H9 (cell line): ENCODE data around the gene CCDC88A. TPM values are rescaled to one million over a fixed set of nuclear protein-coding genes. Genes with fewer than 3 reads are reported as not detected.

Experiments used
- DNase-seq: peaks from one replicate; pipeline ENCODE4 v3.0.0-alpha.2; 2017
- H2AFZ ChIP-seq: one replicate; pipeline ENCODE4 v1.6.1; 2013; ENCODE audit warnings: mild to moderate bottlenecking, low read length, control low read depth, moderate library complexity
- H2AK5ac ChIP-seq: 2 replicates; pipeline ENCODE4 v1.6.1; 2013; ENCODE audit warnings: low read length, control low read depth, mixed read lengths; ENCODE audit not compliant: insufficient read length
- H2BK120ac ChIP-seq: one replicate; pipeline ENCODE4 v1.6.1; 2013; ENCODE audit warnings: low read depth, mild to moderate bottlenecking, low read length, control low read depth, inconsistent platforms; ENCODE audit not compliant: poor library complexity, severe bottlenecking
- H2BK12ac ChIP-seq: 2 replicates; pipeline ENCODE4 v1.6.1; 2013; ENCODE audit warnings: low read length, control low read depth, mixed read lengths, low read depth; ENCODE audit not compliant: insufficient read length
- H2BK15ac ChIP-seq: 2 replicates; pipeline ENCODE4 v1.6.1; 2013; ENCODE audit warnings: low read depth, low read length, control low read depth
- H2BK20ac ChIP-seq: one replicate; pipeline ENCODE4 v1.6.1; 2013; ENCODE audit warnings: low read depth, mild to moderate bottlenecking, low read length, control low read depth, inconsistent platforms; ENCODE audit not compliant: poor library complexity, severe bottlenecking
- H2BK5ac ChIP-seq: 2 replicates; pipeline ENCODE4 v1.6.1; 2013; ENCODE audit warnings: low read length, control low read depth, mixed read lengths; ENCODE audit not compliant: insufficient read length
- H3K14ac ChIP-seq: 2 replicates; pipeline ENCODE4 v1.6.1; 2013; ENCODE audit warnings: low read length, control low read depth; ENCODE audit not compliant: insufficient read depth
- H3K18ac ChIP-seq: 2 replicates; pipeline ENCODE4 v1.6.1; 2013; ENCODE audit warnings: low read depth, mild to moderate bottlenecking, mixed read lengths, low read length, control low read depth; ENCODE audit not compliant: insufficient read length
- H3K23ac ChIP-seq: 2 replicates; pipeline ENCODE4 v1.6.1; 2013; ENCODE audit warnings: low read length, control low read depth, mixed read lengths, low read depth; ENCODE audit not compliant: insufficient read length
- H3K23me2 ChIP-seq: 2 replicates; pipeline ENCODE4 v1.6.1; 2013; ENCODE audit warnings: low read depth, mild to moderate bottlenecking, mixed read lengths, low read length, control low read depth; ENCODE audit not compliant: insufficient read length, poor library complexity, severe bottlenecking
- H3K27ac ChIP-seq: 2 replicates; pipeline ENCODE4 v1.5.1; 2013; ENCODE audit warnings: low read length, control low read depth, mixed read lengths, low read depth; ENCODE audit not compliant: insufficient read length
- H3K27me3 ChIP-seq: 2 replicates; pipeline ENCODE4 v1.6.1; 2013; ENCODE audit warnings: low read length, control low read depth, inconsistent platforms; ENCODE audit not compliant: insufficient read depth
- H3K4ac ChIP-seq: 2 replicates; pipeline ENCODE4 v1.6.1; 2013; ENCODE audit warnings: low read depth, mild to moderate bottlenecking, control low read depth, inconsistent platforms, low read length, moderate library complexity
- H3K4me1 ChIP-seq: 2 replicates; pipeline ENCODE4 v1.6.1; 2013; ENCODE audit warnings: low read length, control low read depth, inconsistent platforms; ENCODE audit not compliant: insufficient read depth
- H3K4me2 ChIP-seq: 2 replicates; pipeline ENCODE4 v1.6.1; 2013; ENCODE audit warnings: low read length, control low read depth, mixed read lengths; ENCODE audit not compliant: insufficient read length, insufficient read depth
- H3K56ac ChIP-seq: 2 replicates; pipeline ENCODE4 v1.6.1; 2013; ENCODE audit warnings: low read depth, mild to moderate bottlenecking, mixed read lengths, low read length, control low read depth; ENCODE audit not compliant: insufficient read length
- H3K79me1 ChIP-seq: 2 replicates; pipeline ENCODE4 v1.6.1; 2013; ENCODE audit warnings: low read depth, mild to moderate bottlenecking, moderate library complexity, low read length, control low read depth, inconsistent platforms; ENCODE audit not compliant: insufficient read depth, poor library complexity, severe bottlenecking
- H3K79me2 ChIP-seq: 2 replicates; pipeline ENCODE4 v1.6.1; 2013; ENCODE audit warnings: low read length, control low read depth, inconsistent platforms; ENCODE audit not compliant: insufficient read depth
- H3K9ac ChIP-seq: 2 replicates; pipeline ENCODE4 v1.6.1; 2013; ENCODE audit warnings: low read length, control low read depth, mixed read lengths; ENCODE audit not compliant: insufficient read length; ENCODE audit errors: extremely low read depth
- H3K9me3 ChIP-seq: one replicate; pipeline ENCODE4 v1.6.1; 2013; ENCODE audit warnings: low read depth, low read length, inconsistent platforms; ENCODE audit not compliant: control insufficient read depth
- H3T11ph ChIP-seq: one replicate; pipeline ENCODE4 v1.6.1; 2013; ENCODE audit warnings: mild to moderate bottlenecking, low read length, control low read depth, inconsistent platforms
- H4K20me1 ChIP-seq: one replicate; pipeline ENCODE4 v1.6.1; 2013; ENCODE audit not compliant: control insufficient read depth, insufficient read length, insufficient read depth
- H4K5ac ChIP-seq: 2 replicates; pipeline ENCODE4 v1.6.1; 2013; ENCODE audit warnings: low read depth, mild to moderate bottlenecking, mixed read lengths, low read length, control low read depth; ENCODE audit not compliant: insufficient read length
- H4K8ac ChIP-seq: replicated peaks from 2 replicates; pipeline ENCODE4 v1.6.1; 2013; ENCODE audit warnings: low read length, control low read depth, mixed read lengths, low read depth; ENCODE audit not compliant: insufficient read length
- H4K91ac ChIP-seq: 2 replicates; pipeline ENCODE4 v1.6.1; 2013; ENCODE audit warnings: low read depth, mild to moderate bottlenecking, moderate library complexity, mixed read lengths, low read length, control low read depth; ENCODE audit not compliant: insufficient read length
- H3K27ac Mint-ChIP-seq, 3 experiments: 2 replicates in 2 of 3; 3 replicates in 1 of 3; pipeline ENCODE4 v1.8.0; 2020 to 2021; ENCODE audit warnings: mixed read lengths in 3 of 3, mild to moderate bottlenecking in 1 of 3, moderate library complexity in 1 of 3
- H3K27me3 Mint-ChIP-seq: 2 replicates; pipeline ENCODE4 v1.8.0; 2021; ENCODE audit warnings: low read depth, mild to moderate bottlenecking, moderate library complexity, mixed read lengths
- H3K36me3 Mint-ChIP-seq, 3 experiments: 2 replicates in 2 of 3; 3 replicates in 1 of 3; pipeline ENCODE4 v1.8.0; 2020 to 2021; ENCODE audit warnings: low read depth in 3 of 3, mixed read lengths in 3 of 3; ENCODE audit not compliant: insufficient read depth in 1 of 3
- H3K4me1 Mint-ChIP-seq, 2 experiments: 2 replicates each; pipeline ENCODE4 v1.8.0; 2020; ENCODE audit warnings: mixed read lengths in 2 of 2
- H3K4me3 Mint-ChIP-seq, 2 experiments: 2 replicates in 1 of 2; 3 replicates in 1 of 2; pipeline ENCODE4 v1.8.0; 2020 to 2021; ENCODE audit warnings: mild to moderate bottlenecking in 2 of 2, mixed read lengths in 2 of 2, moderate library complexity in 1 of 2
- H3K9me3 Mint-ChIP-seq, 2 experiments: 2 replicates in 1 of 2; 3 replicates in 1 of 2; pipeline ENCODE4 v1.8.0; 2020; ENCODE audit warnings: mild to moderate bottlenecking in 2 of 2, mixed read lengths in 2 of 2, moderate library complexity in 1 of 2
- WGBS: extraction: QIAGEN DNeasy Blood & Tissue Kit; methylation state at CpG from one replicate; pipeline ENCODE4 v1.1.7; 2013; ENCODE audit warnings: missing lambda C conversion rate, low lambda C conversion rate, mixed read lengths; ENCODE audit not compliant: insufficient read length; ENCODE audit errors: extremely low coverage; 5-methylcytosine and 5-hydroxymethylcytosine counted together
- total RNA-seq: library from RNA; stranded (reverse); gene quantifications from 2 replicates; pipeline ENCODE4 v1.2.1, GENCODE V29; 2021
- TF ChIP-seq, protein P1 (sequence below): fragments of 200-600 bp; sonication (generic); conservative IDR thresholded peaks from 3 replicates; pipeline ENCODE4 v1.8.0; 2021; ENCODE audit warnings: antibody characterized with exemption, mild to moderate bottlenecking

The CCDC88A gene
- total RNA-seq, 1 experiment from 2014 or later, result 91.8 TPM

DNA sequence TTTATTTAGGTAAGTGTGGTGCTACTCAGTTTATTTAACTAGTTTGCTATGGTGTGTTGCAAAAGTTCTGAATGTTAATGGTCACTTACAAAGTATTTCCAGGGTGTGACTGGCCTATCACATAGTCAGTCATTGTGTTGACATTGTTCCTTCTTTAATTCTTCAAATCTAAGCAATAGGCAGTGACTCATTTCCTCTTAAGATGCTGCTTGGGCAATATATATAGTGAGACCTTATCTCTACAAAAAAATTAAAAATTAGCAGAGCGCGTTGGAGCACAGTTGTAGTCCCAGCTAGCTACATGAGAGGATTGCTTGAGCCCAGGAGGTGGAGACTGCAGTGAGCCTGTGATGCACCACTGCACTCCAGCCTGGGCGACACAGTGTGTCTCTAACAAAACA is 5.8 kb upstream of the CCDC88A start:
- Histone ChIP-seq H3K27me3 (no peaks in the 10 kb centered on the region), H3K9me3 (no peaks in the 10 kb centered on the region), H3K23ac (no peak overlapping the region), H3K4ac (no peak overlapping the region), H3T11ph (no peak overlapping the region), H3K56ac (no peak overlapping the region), H2BK5ac (no peak overlapping the region), H4K20me1 (no peaks in the 10 kb centered on the region), H3K14ac (no peak overlapping the region), H2AFZ (no peak overlapping the region), H3K27ac (no peak overlapping the region), H2BK20ac (no peak overlapping the region), H2BK120ac (no peak overlapping the region), H2BK15ac (no peak overlapping the region), H4K8ac (no peak overlapping the region), H3K79me2 (no peaks in the 10 kb centered on the region), H3K79me1 (no peaks in the 10 kb centered on the region), H3K9ac (no peak overlapping the region), H3K4me1 (no peaks in the 10 kb centered on the region), H3K18ac (no peak overlapping the region), H2AK5ac (no peak overlapping the region), H4K5ac (no peak overlapping the region), H4K91ac (no peak overlapping the region), H3K4me2 (no peak overlapping the region), H2BK12ac (no peak overlapping the region), H3K23me2 (no peaks in the 10 kb centered on the region)
- Mint-ChIP-seq H3K4me3 (no peak overlapping the region), H3K27ac (no peak overlapping the region), H3K27me3 (no peaks in the 10 kb centered on the region), H3K4me1 (peaks cover 5 to 6% of the 10 kb centered on the region in 2 experiments), H3K9me3 (no peaks in the 10 kb centered on the region), H3K36me3 (no peaks in the 10 kb centered on the region; a peak in 1 of 7 replicates)
- no CpG with 5 or more reads among the region's 3 CpGs for WGBS
- TF ChIP-seq, protein P1, sequence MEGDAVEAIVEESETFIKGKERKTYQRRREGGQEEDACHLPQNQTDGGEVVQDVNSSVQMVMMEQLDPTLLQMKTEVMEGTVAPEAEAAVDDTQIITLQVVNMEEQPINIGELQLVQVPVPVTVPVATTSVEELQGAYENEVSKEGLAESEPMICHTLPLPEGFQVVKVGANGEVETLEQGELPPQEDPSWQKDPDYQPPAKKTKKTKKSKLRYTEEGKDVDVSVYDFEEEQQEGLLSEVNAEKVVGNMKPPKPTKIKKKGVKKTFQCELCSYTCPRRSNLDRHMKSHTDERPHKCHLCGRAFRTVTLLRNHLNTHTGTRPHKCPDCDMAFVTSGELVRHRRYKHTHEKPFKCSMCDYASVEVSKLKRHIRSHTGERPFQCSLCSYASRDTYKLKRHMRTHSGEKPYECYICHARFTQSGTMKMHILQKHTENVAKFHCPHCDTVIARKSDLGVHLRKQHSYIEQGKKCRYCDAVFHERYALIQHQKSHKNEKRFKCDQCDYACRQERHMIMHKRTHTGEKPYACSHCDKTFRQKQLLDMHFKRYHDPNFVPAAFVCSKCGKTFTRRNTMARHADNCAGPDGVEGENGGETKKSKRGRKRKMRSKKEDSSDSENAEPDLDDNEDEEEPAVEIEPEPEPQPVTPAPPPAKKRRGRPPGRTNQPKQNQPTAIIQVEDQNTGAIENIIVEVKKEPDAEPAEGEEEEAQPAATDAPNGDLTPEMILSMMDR, result no peak
- DNase-seq, result no peak
